Peyer's patch (tissue), 4 donors: ENCODE data around the gene PLXNA4. TPM values are rescaled to one million over a fixed set of nuclear protein-coding genes. Genes with fewer than 3 reads are reported as not detected.
A peak's percentile ranks its signal among the peaks of the same experiment; 100 is the strongest.

ENCODE experiments used
- DNase-seq, 3 donors: peaks; one replicate each; pipeline ENCODE4 v3.0.0-alpha.2; 2017 to 2019
- H3K27ac ChIP-seq, 4 donors: fragments of 200-600 bp; sonication (generic); one replicate each; pipeline ENCODE4 v1.5.1; 2016 to 2019
- H3K27me3 ChIP-seq, 2 donors: fragments of 200-600 bp; sonication (generic); one replicate each; pipeline ENCODE4 v1.5.1; 2019
- H3K36me3 ChIP-seq, 3 donors: fragments of 200-600 bp; sonication (generic); one replicate each; pipeline ENCODE4 v1.5.1; 2016 to 2019
- H3K4me1 ChIP-seq, 4 donors: fragments of 200-600 bp; sonication (generic); one replicate each; pipeline ENCODE4 v1.5.1; 2016 to 2019
- H3K4me3 ChIP-seq, 4 donors: fragments of 200-600 bp; sonication (generic); 1 replicate in 3 of 4; 2 replicates in 1 of 4; pipeline ENCODE4 v1.5.1; 2016 to 2019; ENCODE audit warnings: mild to moderate bottlenecking in 1 of 4
- H3K9me3 ChIP-seq, 4 donors: fragments of 200-600 bp; sonication (generic); one replicate each; pipeline ENCODE4 v1.5.1; 2016 to 2019; ENCODE audit warnings: mild to moderate bottlenecking in 1 of 4
- POLR2A ChIP-seq, 2 donors: fragments of 450-650 bp; IDR thresholded peaks; one replicate each; pipeline ENCODE4 v1.5.1; 2017; ENCODE audit warnings: antibody characterized with exemption in 2 of 2, mild to moderate bottlenecking in 2 of 2, moderate library complexity in 2 of 2
- total RNA-seq, 4 donors: library from RNA; depleted of rRNA; stranded (reverse); fragments of >200 nt; gene quantifications; one replicate each; pipeline ENCODE4 v1.1.0, GENCODE V29; 2016
- TF ChIP-seq, protein P1 (sequence below), 6 experiments: fragments of 450-650 bp in 4 of 6; fragments of 200-600 bp in 2 of 6; sonication (generic) in 1 of 6; IDR thresholded peaks; one replicate each; pipeline ENCODE4 v1.5.1; 2017 to 2019; ENCODE audit warnings: antibody characterized with exemption in 6 of 6, mild to moderate bottlenecking in 3 of 6, moderate library complexity in 1 of 6

Gene PLXNA4
- total RNA-seq, 4 donors from 2014 or later: 1.4 to 3.8 (median 3.0) TPM

DNA sequence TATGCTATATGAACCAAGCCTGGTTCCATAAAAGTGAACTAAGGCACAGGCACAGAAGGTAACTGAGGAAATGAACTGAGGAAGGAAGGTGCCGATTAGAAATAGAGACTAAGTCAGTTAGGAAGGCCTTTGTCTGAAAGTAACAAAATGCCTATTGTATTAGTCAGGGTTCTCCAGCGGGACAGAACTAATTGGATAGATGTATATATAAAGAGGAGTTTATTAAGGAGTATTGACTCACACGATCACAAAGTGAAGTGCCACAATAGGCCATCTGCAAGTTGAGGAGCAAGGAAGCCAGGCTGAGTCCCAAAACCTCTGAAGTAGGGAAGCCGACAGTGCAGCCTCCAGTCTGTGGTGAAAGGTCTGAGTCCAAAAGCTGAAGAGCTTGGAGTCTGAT is 13.9 kb upstream of the PLXNA4 start:
- H3K36me3 ChIP-seq: no peaks in the 10 kb centered on the region
- H3K4me1 ChIP-seq: no peaks in the 10 kb centered on the region
- H3K9me3 ChIP-seq: no peaks in the 10 kb centered on the region
- TF ChIP-seq POLR2A (IDR thresholded peaks at IDR 0.05): no peak
- TF ChIP-seq, protein P1, sequence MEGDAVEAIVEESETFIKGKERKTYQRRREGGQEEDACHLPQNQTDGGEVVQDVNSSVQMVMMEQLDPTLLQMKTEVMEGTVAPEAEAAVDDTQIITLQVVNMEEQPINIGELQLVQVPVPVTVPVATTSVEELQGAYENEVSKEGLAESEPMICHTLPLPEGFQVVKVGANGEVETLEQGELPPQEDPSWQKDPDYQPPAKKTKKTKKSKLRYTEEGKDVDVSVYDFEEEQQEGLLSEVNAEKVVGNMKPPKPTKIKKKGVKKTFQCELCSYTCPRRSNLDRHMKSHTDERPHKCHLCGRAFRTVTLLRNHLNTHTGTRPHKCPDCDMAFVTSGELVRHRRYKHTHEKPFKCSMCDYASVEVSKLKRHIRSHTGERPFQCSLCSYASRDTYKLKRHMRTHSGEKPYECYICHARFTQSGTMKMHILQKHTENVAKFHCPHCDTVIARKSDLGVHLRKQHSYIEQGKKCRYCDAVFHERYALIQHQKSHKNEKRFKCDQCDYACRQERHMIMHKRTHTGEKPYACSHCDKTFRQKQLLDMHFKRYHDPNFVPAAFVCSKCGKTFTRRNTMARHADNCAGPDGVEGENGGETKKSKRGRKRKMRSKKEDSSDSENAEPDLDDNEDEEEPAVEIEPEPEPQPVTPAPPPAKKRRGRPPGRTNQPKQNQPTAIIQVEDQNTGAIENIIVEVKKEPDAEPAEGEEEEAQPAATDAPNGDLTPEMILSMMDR (IDR thresholded peaks at IDR 0.05): no peak
- no peaks in the 10 kb centered on the region for H3K27me3 ChIP-seq
- no peak for DNase-seq
- H3K4me3 ChIP-seq: no peak overlapping the region
- H3K27ac ChIP-seq: no peak overlapping the region

DNA sequence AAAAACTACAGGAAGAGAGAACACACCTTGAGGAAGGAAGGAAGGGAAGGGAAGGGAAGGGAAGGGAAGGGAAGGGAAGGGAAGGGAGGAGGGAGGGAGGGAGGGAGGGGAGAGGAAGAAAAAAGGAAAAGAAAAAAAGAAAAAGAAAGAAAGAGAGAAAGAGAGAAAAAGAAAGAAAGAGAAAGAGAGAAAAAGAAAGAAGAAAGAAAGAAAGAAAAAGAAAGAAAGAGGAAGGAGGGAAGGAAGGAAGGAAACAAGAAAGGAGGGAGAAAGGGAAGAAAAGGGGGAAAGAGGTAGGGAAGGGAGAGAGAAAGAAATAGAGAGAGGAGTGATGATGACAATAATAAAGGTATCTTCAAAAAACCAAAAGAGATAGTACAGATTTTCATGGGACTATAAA is 12.3 kb upstream of the PLXNA4 start:
- no peaks in the 10 kb centered on the region for H3K9me3 ChIP-seq
- H3K27me3 ChIP-seq: no peaks in the 10 kb centered on the region
- no peaks in the 10 kb centered on the region for H3K4me1 ChIP-seq
- no peak overlapping the region for H3K4me3 ChIP-seq
- no peak for DNase-seq
- TF ChIP-seq, protein P1 (IDR thresholded peaks at IDR 0.05): no peak
- TF ChIP-seq POLR2A (IDR thresholded peaks at IDR 0.05): no peak
- no peak overlapping the region for H3K27ac ChIP-seq
- no peaks in the 10 kb centered on the region for H3K36me3 ChIP-seq

DNA sequence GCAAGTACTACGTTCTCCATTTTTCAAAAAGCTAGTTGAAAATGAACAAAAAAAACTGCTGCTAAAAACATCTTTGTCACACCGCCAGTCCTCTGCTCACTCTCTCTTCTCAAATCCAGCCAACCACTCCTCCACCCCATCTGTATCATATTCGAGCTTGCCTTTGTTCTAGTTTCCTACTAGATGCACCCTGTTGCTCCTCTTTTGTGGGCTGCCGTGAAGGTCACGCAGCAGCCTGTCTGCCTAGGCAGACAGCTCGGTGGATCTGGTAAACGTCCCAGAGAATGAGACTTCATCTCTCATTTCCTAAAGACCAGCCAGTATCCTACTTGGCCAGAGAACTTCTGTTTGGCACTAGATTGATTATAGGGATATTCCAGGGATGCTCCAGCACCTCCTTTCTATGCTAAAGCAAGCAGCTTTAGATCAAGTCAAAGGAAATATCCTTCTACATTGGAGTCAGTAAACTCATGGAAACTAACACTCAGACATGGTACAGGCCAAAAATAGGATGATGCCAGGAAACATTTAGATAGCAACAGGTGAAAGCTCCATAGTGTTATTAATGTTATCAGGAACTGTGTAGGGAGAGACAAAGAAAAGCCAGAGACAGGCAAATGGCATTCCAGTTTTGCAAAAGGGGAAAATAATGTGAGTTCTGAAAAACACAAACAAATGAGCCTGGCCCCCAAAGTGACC is 8.7 kb upstream of the PLXNA4 start:
- TF ChIP-seq POLR2A (IDR thresholded peaks at IDR 0.05): no peak
- TF ChIP-seq, protein P1 (IDR thresholded peaks at IDR 0.05): no peak
- no peaks in the 10 kb centered on the region for H3K27me3 ChIP-seq
- H3K4me1 ChIP-seq: no peaks in the 10 kb centered on the region
- H3K27ac ChIP-seq: no peak overlapping the region
- H3K9me3 ChIP-seq: no peaks in the 10 kb centered on the region
- no peak for DNase-seq
- no peaks in the 10 kb centered on the region for H3K36me3 ChIP-seq
- no peak overlapping the region for H3K4me3 ChIP-seq

DNA sequence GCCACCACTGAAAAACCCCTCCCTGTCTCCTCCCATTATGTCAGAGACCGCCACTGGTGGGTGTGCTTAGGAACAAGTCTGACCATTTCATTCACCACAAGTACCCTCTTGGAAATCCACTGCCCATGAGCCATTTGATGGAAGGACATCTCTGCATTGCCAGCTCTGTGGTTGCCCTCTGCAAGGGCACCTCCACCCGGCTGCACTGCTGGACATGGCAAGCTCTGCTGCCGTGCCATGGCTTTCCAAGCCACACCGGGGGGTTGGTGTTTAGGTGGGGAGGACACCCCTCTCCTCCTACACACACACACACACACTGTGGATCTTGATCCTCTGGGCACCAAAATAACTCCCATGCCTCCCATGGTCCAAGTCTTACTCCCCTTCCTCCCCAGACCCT is 5.2 kb upstream of the PLXNA4 start:
- peaks cover 0 to 7% (median 1%) of the 10 kb centered on the region in 4 donors for H3K4me1 ChIP-seq
- DNase-seq: no peak

DNA sequence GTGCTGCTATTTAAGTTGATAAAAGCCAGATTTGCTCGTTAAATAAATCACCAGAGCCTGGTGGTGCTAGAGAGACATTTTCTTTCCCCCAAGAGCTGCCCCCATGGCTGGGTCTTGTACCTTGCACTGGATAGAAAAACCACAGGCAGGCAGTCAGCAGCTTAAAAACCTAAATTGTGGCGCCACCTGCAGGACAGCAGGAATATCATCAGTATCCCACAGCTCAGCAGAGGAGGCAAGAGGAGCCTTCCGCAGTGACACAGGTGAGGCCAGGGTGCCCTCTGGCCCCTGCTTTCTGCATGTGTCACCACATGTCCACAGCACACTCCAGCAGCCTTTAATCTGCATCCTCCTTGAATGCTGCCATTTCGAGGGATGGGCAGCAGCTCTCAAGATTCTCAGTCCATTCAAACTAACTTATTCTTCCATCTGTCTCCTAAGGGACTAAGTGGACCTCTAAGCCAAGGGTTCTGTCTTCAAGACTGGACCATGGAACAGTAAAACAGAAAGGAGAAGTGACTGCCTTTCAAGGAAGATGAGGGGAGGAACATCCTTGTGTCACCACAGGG is 4.5 kb upstream of the PLXNA4 start:
- TF ChIP-seq, protein P1 (IDR thresholded peaks at IDR 0.05): peak in 5 of 6 experiments; percentile 7 to 86 (median 78)
- no peak for TF ChIP-seq POLR2A (IDR thresholded peaks at IDR 0.05)
- Histone ChIP-seq H3K27ac (no peak overlapping the region), H3K4me3 (no peak overlapping the region), H3K27me3 (no peaks in the 10 kb centered on the region), H3K36me3 (no peaks in the 10 kb centered on the region), H3K4me1 (peaks cover 0 to 13% (median 1%) of the 10 kb centered on the region in 4 donors), H3K9me3 (no peaks in the 10 kb centered on the region)
- DNase-seq: peak; percentile 17 to 82 (median 77)

More for the DNA sequence above, 5.2 kb upstream of the PLXNA4 start:
- H3K36me3 ChIP-seq: no peaks in the 10 kb centered on the region
- H3K4me3 ChIP-seq: no peak overlapping the region
- H3K27me3 ChIP-seq: no peaks in the 10 kb centered on the region
- H3K27ac ChIP-seq: no peak overlapping the region
- no peaks in the 10 kb centered on the region for H3K9me3 ChIP-seq
- no peak for TF ChIP-seq POLR2A (IDR thresholded peaks at IDR 0.05)
- TF ChIP-seq, protein P1 (IDR thresholded peaks at IDR 0.05): no peak
